Measurements from ENCODE around the gene CCDC80. TPM values are rescaled to one million over a fixed set of nuclear protein-coding genes. Genes with fewer than 3 reads are reported as not detected.

The CCDC80 gene
- total RNA-seq, 1 donor from 2014 or later = 148 TPM

DNA sequence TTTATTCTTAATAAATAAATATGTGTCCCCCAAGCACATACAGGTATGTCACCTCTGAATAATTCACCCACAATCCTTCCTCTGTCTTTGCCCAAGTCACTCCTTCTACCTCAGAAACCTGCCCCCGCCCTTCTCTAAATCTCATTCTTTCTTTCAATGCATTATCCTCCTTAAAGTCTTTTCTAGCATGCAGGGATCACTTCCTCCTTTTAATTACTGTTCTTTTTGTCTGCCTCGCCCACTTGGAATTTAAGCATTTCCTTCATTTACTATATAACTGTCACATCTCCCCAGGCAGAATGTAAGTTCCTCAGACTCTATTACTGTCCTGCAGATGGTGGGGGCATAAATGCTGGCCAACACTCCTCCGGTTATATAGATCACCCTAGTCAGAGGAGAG lies 7.8 kb downstream of the CCDC80 start:
- Histone ChIP-seq H3K4me1 (no peaks in the 10 kb centered on the region), H3K36me3 (no peaks in the 10 kb centered on the region), H3K27me3 (ENCODE audit: low read depth) (no peaks in the 10 kb centered on the region), H3K4me3 (no peak overlapping the region), H3K9me3 (no peaks in the 10 kb centered on the region), H3K27ac (no peak overlapping the region)
- DNase-seq (no peak), ATAC-seq (no peak)
- intact Hi-C loops (cut with DNase I) = no loop called here
- TF ChIP-seq, protein P1, sequence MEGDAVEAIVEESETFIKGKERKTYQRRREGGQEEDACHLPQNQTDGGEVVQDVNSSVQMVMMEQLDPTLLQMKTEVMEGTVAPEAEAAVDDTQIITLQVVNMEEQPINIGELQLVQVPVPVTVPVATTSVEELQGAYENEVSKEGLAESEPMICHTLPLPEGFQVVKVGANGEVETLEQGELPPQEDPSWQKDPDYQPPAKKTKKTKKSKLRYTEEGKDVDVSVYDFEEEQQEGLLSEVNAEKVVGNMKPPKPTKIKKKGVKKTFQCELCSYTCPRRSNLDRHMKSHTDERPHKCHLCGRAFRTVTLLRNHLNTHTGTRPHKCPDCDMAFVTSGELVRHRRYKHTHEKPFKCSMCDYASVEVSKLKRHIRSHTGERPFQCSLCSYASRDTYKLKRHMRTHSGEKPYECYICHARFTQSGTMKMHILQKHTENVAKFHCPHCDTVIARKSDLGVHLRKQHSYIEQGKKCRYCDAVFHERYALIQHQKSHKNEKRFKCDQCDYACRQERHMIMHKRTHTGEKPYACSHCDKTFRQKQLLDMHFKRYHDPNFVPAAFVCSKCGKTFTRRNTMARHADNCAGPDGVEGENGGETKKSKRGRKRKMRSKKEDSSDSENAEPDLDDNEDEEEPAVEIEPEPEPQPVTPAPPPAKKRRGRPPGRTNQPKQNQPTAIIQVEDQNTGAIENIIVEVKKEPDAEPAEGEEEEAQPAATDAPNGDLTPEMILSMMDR (IDR thresholded peaks at IDR 0.05) = no peak

DNA sequence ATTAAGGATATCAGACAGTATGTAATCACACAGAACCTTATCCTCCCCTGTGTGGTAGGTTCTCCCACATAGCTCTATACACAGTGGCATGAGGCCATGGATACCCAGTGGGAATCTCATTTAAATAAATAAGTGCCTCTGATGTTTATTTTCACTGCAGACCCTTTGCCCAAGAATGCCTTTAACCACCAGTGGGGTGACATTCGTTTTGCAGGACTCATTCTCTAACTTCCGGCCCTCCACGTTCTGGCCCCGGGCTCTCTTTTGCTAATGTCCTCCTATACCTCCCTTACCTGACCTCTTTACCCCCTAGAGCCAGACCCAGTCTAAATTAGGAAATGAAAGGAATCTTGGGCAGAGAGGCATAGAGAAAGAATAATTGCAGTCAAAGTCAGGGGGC lies 8.3 kb downstream of the CCDC80 start:
- TF ChIP-seq, protein P1 (IDR thresholded peaks at IDR 0.05) = no peak
- Histone ChIP-seq H3K27me3 (ENCODE audit: low read depth) (no peaks in the 10 kb centered on the region), H3K4me3 (no peak overlapping the region), H3K9me3 (no peaks in the 10 kb centered on the region), H3K27ac (no peak overlapping the region), H3K36me3 (no peaks in the 10 kb centered on the region), H3K4me1 (no peaks in the 10 kb centered on the region)
- intact Hi-C loops (cut with DNase I) = no loop called here
- no peak for DNase-seq
- no peak for ATAC-seq

DNA sequence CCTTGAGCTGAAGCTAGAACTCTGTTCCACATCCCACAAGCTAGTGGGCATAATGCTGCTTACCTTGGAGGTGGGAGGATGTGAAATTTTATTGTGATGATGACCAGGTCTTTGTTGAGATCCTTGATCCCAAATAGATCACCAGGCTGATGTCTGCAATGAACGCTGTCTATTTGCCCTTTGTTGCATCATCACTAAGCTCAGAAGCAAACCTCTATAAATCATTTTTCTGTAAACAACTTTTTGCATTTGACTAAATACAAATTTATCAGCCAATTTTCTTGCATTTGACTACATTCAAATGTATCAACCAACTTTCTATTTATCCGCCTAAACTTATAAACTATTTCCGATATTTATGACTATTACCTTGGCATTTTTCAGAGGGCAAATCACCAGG lies 9.7 kb downstream of the CCDC80 start:
- H3K4me1 ChIP-seq = no peaks in the 10 kb centered on the region

DNA sequence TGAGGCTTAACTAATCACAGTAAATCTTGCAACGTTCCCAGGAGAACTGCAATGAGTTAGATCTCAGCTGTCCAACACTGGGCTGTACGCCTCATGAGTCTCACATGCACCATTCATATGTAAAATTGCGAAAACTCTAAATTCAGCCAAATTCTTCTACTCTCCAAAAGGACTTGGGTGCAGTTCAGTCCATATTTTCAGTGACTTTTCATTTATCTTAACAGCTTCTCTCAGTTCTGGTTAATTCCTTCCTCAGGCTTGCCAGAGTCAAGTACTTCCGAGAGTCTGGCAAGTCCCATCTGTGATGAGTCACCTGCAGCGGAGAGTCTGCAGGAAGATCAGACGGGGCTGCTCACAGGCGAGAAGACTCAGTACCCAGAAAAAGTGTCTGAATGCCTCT lies 11.5 kb downstream of the CCDC80 start:
- no peak overlapping the region for H3K27ac ChIP-seq
- intact Hi-C loops (cut with DNase I) = no loop called here

More for the DNA sequence above, 9.7 kb downstream of the CCDC80 start:
- intact Hi-C loops (cut with DNase I) = no loop called here
- Histone ChIP-seq H3K9me3 (no peaks in the 10 kb centered on the region), H3K27ac (no peak overlapping the region), H3K36me3 (no peaks in the 10 kb centered on the region), H3K4me3 (no peak overlapping the region), H3K27me3 (ENCODE audit: low read depth) (no peaks in the 10 kb centered on the region)
- ATAC-seq (no peak), DNase-seq (no peak)
- TF ChIP-seq, protein P1 (IDR thresholded peaks at IDR 0.05) = no peak

DNA sequence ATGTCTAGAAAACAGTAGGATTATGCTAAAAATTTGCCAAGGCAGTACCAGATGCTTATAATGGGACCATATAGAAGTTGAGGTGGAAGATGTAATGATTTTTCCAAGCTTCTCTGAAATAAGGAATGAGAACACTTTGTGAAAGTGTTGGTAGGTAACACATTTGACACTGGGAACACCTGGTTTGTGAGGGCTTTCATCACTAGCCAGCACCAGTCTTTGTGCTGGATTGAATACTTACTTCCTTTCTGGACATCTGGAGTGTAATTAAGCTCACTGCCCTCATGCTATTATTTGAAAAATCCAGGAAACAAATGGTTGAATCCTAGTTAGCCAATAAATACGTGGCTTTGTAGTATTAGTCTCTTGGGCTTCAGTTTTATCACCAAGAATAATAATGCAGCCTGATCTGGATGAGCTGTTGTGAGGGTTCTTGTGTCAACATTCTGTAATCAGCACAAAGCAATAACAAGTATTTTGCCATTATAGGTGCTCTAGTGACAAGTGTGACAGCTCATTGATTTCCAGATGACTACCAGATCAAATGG lies 12.9 kb downstream of the CCDC80 start:
- intact Hi-C loops (cut with DNase I) = no loop called here
- no peaks in the 10 kb centered on the region for H3K4me1 ChIP-seq
- ATAC-seq = no peak
- no peak overlapping the region for H3K27ac ChIP-seq
- TF ChIP-seq, protein P1 (IDR thresholded peaks at IDR 0.05) = no peak
- no peaks in the 10 kb centered on the region for H3K36me3 ChIP-seq
- no peaks in the 10 kb centered on the region for H3K27me3 ChIP-seq (ENCODE audit: low read depth)
- no peak overlapping the region for H3K4me3 ChIP-seq
- DNase-seq = no peak
- no peaks in the 10 kb centered on the region for H3K9me3 ChIP-seq

More for the DNA sequence above, 11.5 kb downstream of the CCDC80 start:
- Histone ChIP-seq H3K9me3 (no peaks in the 10 kb centered on the region), H3K4me1 (no peaks in the 10 kb centered on the region), H3K4me3 (no peak overlapping the region), H3K36me3 (no peaks in the 10 kb centered on the region), H3K27me3 (ENCODE audit: low read depth) (no peaks in the 10 kb centered on the region)
- TF ChIP-seq, protein P1 (IDR thresholded peaks at IDR 0.05) = no peak
- no peak for DNase-seq
- ATAC-seq = peak; percentile 81 to 88
